Endothelial cell of umbilical vein (primary cell): ENCODE data around the gene DUSP16.

Experiments used
- EZH2 ChIP-seq: IDR thresholded peaks from 2 replicates; pipeline ENCODE4 v1.6.1; 2012; ENCODE audit warnings: borderline replicate concordance, low read depth, mild to moderate bottlenecking, moderate library complexity, low read length, inconsistent platforms; ENCODE audit not compliant: severe bottlenecking
- FOS ChIP-seq: IDR thresholded peaks from 2 replicates; pipeline ENCODE4 v1.6.1; 2011; ENCODE audit warnings: mild to moderate bottlenecking, low read length, moderate library complexity, borderline replicate concordance; ENCODE audit not compliant: insufficient read depth
- GATA2 ChIP-seq: IDR thresholded peaks from 2 replicates; pipeline ENCODE4 v1.7.0; 2011; ENCODE audit warnings: low read depth, mild to moderate bottlenecking, moderate library complexity, mixed read lengths, low read length; ENCODE audit not compliant: insufficient read length, insufficient read depth
- JUN ChIP-seq: IDR thresholded peaks from 2 replicates; pipeline ENCODE4 v1.6.1; 2011; ENCODE audit warnings: borderline replicate concordance, low read depth; ENCODE audit not compliant: insufficient read length, insufficient read depth
- POLR2A ChIP-seq: IDR thresholded peaks from 2 replicates; pipeline ENCODE4 v1.6.1; 2012; ENCODE audit warnings: low read depth, mild to moderate bottlenecking, control low read depth, low read length
- POLR2AphosphoS5 ChIP-seq: IDR thresholded peaks from 2 replicates; pipeline ENCODE4 v1.6.1; 2012; ENCODE audit warnings: low read depth, mild to moderate bottlenecking, control low read depth, low read length, moderate library complexity; ENCODE audit not compliant: insufficient read depth
- TF ChIP-seq, protein P1 (sequence below), 2 donors: IDR thresholded peaks; 1 replicate in 1 of 2; 2 replicates in 1 of 2; pipeline ENCODE4 v1.5.1; 2011; ENCODE audit warnings: low read length in 2 of 2, mild to moderate bottlenecking in 2 of 2, moderate library complexity in 2 of 2, control low read depth in 1 of 2, inconsistent platforms in 1 of 2, low read depth in 1 of 2; ENCODE audit not compliant: insufficient read depth in 1 of 2; ENCODE audit errors: extremely low read depth in 1 of 2
- TF ChIP-seq, protein P2 (sequence below): IDR thresholded peaks from 2 replicates; pipeline ENCODE4 v1.6.1; 2011; ENCODE audit not compliant: insufficient read depth, insufficient read length

DNA sequence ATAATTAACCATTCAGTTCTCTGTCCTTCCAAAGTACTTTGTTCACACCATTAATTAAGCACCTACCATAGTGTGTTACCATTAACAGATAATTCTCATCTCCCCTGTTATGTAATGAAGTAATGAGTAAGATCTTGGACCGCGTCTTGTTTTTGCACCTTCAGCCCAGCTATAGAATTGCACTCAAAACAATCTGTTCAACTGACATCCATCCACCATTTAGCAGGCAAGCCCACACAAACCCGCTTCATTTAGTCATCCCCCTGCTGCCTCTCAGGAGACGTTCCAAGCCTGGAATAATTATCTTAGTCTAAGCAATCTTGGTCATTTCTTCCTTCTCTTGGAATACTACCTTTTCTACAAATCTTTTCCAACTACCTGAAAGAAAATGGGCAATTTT is 74.4 kb downstream of the DUSP16 start:
- TF ChIP-seq, protein P1, sequence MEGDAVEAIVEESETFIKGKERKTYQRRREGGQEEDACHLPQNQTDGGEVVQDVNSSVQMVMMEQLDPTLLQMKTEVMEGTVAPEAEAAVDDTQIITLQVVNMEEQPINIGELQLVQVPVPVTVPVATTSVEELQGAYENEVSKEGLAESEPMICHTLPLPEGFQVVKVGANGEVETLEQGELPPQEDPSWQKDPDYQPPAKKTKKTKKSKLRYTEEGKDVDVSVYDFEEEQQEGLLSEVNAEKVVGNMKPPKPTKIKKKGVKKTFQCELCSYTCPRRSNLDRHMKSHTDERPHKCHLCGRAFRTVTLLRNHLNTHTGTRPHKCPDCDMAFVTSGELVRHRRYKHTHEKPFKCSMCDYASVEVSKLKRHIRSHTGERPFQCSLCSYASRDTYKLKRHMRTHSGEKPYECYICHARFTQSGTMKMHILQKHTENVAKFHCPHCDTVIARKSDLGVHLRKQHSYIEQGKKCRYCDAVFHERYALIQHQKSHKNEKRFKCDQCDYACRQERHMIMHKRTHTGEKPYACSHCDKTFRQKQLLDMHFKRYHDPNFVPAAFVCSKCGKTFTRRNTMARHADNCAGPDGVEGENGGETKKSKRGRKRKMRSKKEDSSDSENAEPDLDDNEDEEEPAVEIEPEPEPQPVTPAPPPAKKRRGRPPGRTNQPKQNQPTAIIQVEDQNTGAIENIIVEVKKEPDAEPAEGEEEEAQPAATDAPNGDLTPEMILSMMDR (IDR thresholded peaks at IDR 0.05; ENCODE audit: extremely low read depth in 1 of 2, insufficient read depth in 1 of 2, low read depth in 1 of 2, low read length in 2 of 2), result no peak
- TF ChIP-seq POLR2A, result no peak
- TF ChIP-seq, protein P2, sequence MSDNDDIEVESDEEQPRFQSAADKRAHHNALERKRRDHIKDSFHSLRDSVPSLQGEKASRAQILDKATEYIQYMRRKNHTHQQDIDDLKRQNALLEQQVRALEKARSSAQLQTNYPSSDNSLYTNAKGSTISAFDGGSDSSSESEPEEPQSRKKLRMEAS, result no peak
- no peak for TF ChIP-seq POLR2AphosphoS5
- TF ChIP-seq GATA2, result no peak
- TF ChIP-seq JUN, result no peak
- no peak for TF ChIP-seq EZH2
- TF ChIP-seq FOS, result no peak
